Measurements from ENCODE around the gene MED15.

Gene MED15

DNA sequence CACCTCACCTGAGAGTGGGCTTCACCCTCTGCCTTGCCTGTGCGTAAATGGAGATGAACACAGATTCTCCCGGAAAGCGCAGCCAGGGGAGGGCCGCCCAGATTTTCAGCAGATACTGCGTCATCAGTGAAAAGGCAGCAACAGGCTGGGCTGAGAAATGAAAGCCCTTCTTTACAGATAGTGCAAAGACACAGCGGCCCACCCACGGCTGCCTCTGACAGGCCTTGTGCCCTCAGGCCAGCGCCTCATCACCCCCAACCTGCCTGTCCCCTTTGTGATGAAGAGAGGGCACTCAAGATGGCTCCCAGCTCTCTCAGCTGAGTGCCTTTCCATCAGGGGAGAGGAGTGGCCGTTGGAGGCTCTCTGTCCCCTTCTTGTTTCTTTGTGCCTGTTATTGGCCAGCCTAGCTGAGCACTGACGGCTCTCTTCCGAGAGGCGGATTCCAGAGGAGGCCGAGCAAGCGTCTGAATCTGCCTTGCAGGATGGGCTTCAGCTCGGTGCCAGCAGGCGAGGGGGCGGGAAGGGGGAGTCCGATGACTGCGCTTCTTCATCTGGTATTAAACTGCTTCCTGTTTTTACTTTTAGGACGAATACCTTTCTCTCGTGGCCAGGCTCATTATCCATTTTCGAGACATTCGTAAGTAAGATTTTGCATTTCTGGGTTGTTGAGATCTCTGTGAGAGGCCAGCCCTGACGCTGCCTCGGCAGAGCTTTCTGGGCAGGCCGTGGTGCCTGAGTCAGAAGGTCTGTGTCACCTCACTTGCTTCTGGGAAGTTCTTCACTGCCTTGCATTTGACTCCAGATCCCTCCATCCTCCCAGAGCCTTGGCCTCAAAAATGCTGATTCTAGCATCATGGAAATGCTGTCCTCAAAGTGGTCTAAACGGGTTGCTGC lies 43.7 kb downstream of the MED15 start:
- DNase-seq (ENCODE audit: low read depth in 2 of 2, low spot score in 1 of 2), result no peak

GRCh38 chr22:20551805-20552442 lies 44.5 kb downstream of the MED15 start:
- DNase-seq (ENCODE audit: low read depth in 2 of 2, low spot score in 1 of 2), result no peak

DNA sequence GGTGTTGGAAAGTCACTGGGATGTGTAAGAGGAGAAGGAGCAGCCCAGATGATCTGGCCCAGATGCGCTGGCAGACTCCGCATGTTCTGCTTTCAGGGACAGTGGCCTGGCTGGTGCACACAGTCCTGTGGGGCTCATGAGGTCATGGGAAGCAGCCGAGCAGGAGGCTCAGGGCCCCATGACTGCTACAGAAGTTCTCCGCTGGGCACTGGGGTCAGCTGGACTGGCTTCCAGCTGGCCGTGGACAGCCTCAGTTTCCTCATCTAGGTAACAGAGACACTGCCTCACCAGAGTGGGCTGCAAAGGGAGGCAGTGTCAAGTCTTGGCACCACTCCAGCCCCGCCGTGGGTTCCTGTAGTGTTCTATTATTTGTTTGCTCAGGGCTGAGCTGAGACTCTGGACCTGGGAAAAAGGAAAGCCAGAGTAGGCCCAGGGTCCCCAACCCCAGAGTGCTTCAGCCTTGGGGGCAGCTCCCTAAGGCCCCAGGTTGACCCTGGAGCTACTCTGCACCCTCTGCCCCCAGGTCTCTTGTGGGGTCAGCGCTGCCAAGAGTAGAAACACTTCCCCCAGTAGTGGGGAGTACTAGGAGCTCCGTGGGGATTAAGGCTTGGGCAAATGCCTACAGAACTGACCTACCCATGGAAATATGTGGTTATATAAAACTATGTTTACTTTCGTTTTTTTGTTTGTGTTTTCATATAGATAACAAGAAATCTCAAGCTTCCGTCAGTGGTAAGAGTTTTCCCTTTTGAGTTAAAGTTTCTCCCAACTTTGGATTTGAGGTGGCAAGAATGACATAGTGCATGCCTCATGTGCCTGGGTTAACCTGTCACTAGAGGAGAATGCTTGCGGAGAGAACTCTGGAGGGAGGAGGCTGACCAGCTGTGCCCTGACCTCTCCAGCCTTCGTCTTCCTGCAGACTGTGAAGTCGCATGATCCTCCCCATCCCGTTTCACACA lies 45.3 kb downstream of the MED15 start:
- DNase-seq (ENCODE audit: low read depth in 2 of 2, low spot score in 1 of 2), result no peak

DNA sequence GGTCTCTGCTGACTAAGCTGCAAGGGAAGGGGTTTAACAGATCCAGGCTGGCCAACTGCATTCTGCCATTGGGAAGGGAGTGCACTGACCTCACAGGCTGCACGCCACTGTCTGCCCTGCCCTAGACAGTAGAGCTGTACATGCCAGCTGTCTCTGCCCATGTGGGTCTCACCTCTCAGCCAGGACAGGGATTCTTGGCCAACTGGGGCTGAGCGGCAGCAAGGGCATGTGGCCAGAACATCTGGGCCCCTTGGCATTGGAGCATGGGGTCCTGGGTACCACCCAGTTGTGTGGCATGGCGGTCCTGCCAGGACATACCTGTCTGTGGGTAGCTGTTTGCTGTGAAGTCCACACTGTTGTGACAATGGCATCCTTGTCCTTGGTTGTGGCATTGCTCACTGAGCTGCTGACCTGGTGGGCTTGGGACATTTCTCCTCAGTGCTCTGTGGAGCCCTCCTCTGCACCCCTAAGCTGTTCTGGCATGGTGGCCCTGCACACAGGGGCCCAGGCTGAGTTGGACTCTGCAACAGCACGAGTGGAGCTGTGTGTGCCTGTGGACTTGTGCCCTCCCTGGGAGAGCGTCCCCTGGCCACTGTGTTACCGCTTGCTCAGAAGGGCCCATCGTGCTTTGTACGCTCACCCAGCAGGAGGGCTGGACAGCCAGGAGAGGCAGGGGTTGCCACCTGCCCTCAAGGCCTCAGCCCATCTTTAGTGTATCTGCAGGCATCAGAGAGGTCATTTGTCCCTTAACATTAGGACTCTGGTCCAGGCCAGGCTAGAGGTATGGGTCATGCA lies 46.7 kb downstream of the MED15 start:
- no peak for DNase-seq (ENCODE audit: low read depth in 2 of 2, low spot score in 1 of 2)

GRCh38 chr22:20554824-20555223 lies 47.4 kb downstream of the MED15 start:
- DNase-seq (ENCODE audit: low read depth in 2 of 2, low spot score in 1 of 2), result no peak

DNA sequence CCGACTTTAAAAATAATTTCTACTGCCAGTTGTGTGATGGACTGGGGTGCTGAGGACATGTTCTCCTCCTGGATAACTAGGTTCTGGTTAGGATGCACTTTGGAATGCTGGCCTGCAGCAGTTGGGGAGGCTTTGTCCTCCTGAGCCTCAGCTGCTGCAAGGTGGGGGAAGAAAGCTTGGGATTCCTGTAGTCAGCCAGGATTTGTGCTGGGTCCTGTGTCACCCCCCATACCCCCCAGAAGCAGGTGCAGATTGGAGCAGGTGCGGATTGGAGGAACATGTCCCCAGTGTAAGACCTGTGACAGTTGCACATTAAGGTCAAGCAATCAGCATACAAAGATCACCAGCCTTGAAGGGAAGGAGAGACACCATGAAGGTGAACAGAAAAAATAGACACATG lies 51.1 kb downstream of the MED15 start:
- DNase-seq (ENCODE audit: low read depth in 2 of 2, low spot score in 1 of 2), result no peak

DNA sequence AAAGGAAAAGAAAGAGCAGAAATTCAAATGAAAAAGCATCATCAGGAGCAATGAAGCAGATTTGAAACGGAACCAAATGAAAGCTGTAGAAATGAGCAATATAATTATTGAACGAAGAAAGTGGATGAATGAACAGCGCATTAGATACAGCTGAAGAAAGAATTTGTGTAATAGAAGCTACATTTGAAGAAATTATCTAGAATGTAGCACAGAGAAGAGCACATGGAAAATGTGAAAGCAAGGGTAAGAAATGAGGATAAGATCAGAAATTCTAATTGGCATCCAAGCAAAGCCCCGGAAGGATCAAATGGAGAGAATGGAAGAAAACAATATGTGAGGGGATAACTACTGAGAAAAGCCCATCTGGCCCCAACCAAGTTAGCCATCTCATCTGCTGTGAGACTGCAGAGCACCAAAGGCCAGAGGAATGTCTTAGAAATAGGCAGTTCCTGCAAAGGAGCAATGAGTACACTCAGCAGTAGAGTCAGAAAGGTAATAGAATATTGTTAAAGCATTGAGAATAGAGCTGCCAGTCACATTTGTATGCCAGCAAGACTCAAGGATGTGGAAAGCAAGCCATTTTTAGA lies 51.9 kb downstream of the MED15 start:
- no peak for DNase-seq (ENCODE audit: low read depth in 2 of 2, low spot score in 1 of 2)

DNA sequence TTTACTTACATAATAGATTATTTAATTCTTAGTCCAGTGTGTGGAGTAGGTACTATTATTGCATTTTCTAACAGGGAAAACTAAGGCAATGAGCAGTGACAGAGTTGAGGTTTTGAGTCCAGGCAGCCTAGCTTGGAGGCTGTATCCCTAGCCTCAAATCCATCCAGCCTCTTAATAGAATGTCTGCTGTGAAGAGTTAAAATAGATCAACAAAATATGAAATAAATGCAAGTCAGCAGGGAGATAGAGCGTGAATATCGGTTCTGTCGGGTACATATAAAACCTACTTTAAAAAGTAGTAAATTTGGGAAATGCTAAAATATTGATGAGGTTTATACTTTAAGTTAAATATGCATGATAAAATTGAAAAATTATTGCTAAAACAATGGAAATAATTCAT lies 53.3 kb downstream of the MED15 start:
- no peak for DNase-seq (ENCODE audit: low read depth in 2 of 2, low spot score in 1 of 2)

- no peak for DNase-seq (ENCODE audit: low read depth in 2 of 2, low spot score in 1 of 2)
Observed at GRCh38 chr22:20561882-20562281, 54.5 kb downstream of the MED15 start.

- DNase-seq (ENCODE audit: low read depth in 2 of 2, low spot score in 1 of 2), result no peak
Observed at GRCh38 chr22:20562607-20563465, 55.4 kb downstream of the MED15 start.

DNA sequence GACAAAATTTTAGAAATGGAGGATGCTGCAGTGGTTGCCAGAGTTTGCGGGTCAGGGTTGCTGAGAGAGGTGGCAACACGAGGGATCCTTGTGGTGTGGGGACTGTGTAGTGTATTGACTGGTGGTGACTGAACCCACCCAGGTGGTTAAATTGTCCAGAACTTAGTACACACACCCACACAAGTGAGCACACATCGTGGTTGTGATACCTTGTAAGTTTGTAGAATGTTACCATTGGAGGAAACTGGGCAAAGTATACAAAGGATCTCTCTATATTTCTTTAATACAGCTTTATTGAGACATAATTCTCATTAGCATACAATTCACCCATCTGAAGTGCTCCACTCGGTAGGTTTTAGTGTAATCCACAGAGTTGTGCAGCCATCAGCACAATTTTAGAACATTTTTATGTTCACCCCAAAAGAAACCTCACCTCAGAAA lies 56.1 kb downstream of the MED15 start:
- no peak for DNase-seq (ENCODE audit: low read depth in 2 of 2, low spot score in 1 of 2)

DNA sequence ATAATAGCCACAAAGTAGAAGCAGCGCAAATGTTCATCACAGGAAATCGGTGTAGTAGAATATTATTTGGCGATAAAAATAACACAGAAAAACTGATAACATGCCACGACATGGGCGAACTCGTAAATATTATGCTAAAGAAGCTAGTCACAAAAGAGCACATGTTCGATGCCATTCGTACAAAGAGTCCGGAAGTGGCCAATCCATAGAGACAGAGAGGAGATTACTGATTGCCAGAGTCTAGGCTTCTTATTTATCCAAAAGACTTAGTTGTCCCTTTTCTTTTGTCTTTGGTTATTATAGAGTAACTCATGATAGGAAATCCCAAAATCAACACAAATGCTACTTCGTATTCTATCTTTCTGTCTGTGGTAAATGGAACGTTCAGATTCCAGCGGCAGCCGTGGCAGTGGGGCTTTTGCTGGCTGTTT lies 56.5 kb downstream of the MED15 start:
- no peak for DNase-seq (ENCODE audit: low read depth in 2 of 2, low spot score in 1 of 2)

DNA sequence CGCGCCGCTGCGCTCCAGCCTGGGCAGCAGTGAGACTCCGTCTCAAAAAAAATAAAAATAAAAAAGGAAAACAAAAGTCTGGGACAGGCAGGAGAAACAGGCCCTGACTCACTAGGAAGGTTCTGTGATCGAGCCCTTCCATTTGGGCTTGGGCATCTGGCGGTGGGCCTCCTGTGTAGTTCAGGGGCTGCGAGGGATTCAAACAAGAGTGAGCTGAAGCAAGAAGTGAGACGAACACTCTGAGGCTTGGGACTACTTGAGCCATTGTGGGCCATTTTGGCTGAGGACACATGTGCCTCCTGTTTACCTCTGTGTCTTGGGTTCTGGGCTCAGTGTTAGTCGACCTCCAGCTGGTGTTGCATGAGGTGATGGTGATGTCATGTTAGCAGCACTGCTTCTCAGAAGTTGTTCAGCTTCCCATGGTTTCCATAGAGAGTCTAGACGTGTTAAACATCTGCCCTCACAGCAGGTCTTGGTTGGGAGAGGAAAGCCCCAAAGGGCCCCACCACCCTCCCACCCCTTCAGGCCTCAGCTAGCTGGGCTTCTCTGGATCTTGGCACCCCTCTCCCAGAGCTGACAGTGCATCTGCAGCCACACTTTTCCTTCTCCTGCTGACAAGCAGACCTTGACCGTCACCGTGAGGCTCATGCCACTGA lies 57.8 kb downstream of the MED15 start:
- DNase-seq (ENCODE audit: low read depth in 2 of 2, low spot score in 1 of 2), result no peak

DNA sequence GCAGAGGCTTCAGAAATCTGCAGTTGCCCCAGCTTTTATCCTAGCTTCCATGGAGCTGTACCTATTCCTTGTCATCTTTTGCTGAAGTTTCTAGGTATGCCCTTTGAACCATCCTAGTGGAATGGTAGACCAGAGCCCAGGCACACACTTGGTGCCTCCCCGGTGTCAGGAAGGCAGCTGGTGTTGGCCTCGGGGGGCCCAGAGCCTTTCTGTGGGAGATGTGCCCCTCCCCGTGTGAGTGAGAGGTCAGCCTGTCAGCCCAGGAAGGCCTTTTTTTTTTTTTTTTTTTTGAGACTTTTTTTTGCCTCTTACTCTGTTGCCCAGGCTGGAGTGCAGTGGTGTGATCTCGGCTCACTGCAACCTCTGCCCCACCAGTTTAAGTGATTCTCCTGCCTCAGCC lies 58.4 kb downstream of the MED15 start:
- no peak for DNase-seq (ENCODE audit: low read depth in 2 of 2, low spot score in 1 of 2)

GRCh38 chr22:20566420-20567260 lies 59.2 kb downstream of the MED15 start:
- peak in 1 of 2 donors; percentile 44 for DNase-seq (ENCODE audit: low read depth in 2 of 2, low spot score in 1 of 2)

- DNase-seq (ENCODE audit: low read depth in 2 of 2, low spot score in 1 of 2), result no peak
Observed at GRCh38 chr22:20567371-20567847, 60.0 kb downstream of the MED15 start.

DNA sequence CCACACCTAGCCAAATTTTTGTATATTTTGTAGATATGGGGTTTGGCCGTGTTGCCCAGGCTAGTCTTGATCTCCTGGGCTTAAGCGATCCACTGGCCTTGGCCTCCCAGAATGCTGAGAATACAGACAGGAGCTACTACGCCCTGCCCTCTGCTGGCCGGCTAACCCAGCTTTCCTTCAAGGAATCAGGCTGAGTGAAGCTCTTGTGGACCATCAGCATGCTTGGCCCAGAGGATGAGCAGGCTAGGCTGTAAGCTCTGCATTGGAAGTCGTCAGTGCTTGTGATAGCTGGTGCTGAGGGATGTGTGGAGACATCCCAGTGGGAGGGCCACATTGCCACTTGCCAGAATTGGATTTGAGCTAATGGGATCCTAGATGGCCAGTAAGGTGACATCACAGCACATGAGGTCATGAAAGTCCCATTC lies 60.6 kb downstream of the MED15 start:
- no peak for DNase-seq (ENCODE audit: low read depth in 2 of 2, low spot score in 1 of 2)
